Measurements from ENCODE around the gene FAM83C. TPM values are rescaled to one million over a fixed set of nuclear protein-coding genes. Genes with fewer than 3 reads are reported as not detected.

The FAM83C gene
- polyA plus RNA-seq, 2 of the 4 experiments (the other 2 are of a cell fraction): not detected

GRCh38 chr20:35329435-35330139 is 37.4 kb upstream of the FAM83C start:
- TF ChIP-seq RAD21 (conservative IDR thresholded peaks at IDR 0.05 in 1 of 2, IDR thresholded peaks at IDR 0.05 in 1 of 2) (peak; percentile 65 to 79), NFE2L2 (conservative IDR thresholded peaks at IDR 0.05; ENCODE audit: low read length) (no peak), CTCF (IDR thresholded peaks at IDR 0.05) (peak; percentile 84), TP53 (CRISPR knock-in tag; IDR thresholded peaks at IDR 0.05) (no peak), MAX (IDR thresholded peaks at IDR 0.05) (peak; percentile 25; the same call in 1 of the 2 replicates), SMC3 (IDR thresholded peaks at IDR 0.05) (peak; percentile 86), ZSCAN20 (CRISPR knock-in tag; IDR thresholded peaks at IDR 0.05) (no peak), EHMT2 (IDR thresholded peaks at IDR 0.05; ENCODE audit: low read depth) (no peak)
- no peak for FAIRE-seq
- ChIA-PET POLR2A (interaction anchor here (1.2 kb wide), 1 partner anchor 24 kb away, joined by 3 read pairs; no protein-coding TSS in a partner anchor), CTCF (interaction anchor here (0.6 to 6.9 kb wide), 22 partner anchors 8 to 234 kb away, joined by 3 to 144 read pairs (median 4); no protein-coding TSS in a partner anchor)
- WGBS (ENCODE audit: missing lambda C conversion rate): 50% methylated on average over 4 of the region's 4 CpGs
- Histone ChIP-seq H3K4me2 (peak overlapping the region; percentile 8; the same call in 2 of the 3 replicates), H3K9me3 (no peaks in the 10 kb centered on the region), H3K4me1 (peaks cover 47% of the 10 kb centered on the region), H3K4me3 (no peak overlapping the region), H3K27ac (peak overlapping the region; percentile 77 to 82)
- peak; percentile 86 to 91 for ATAC-seq
- DNase-seq (ENCODE audit: low read depth in 1 of 2, low spot score in 1 of 2): peak; percentile 72 to 84

- Histone ChIP-seq H3K27ac (peak overlapping the region; percentile 77 to 82), H3K4me2 (peak overlapping the region; percentile 67; the same call in 2 of the 3 replicates), H3K4me1 (peaks cover 47% of the 10 kb centered on the region), H3K9me3 (no peaks in the 10 kb centered on the region), H3K4me3 (no peak overlapping the region)
- DNase-seq (ENCODE audit: low read depth in 1 of 2, low spot score in 1 of 2) (no peak), ATAC-seq (no peak), FAIRE-seq (no peak)
- ChIA-PET POLR2A (no interaction called here), CTCF (interaction anchor here (0.6 to 6.9 kb wide), 15 partner anchors 7 to 232 kb away, joined by 3 to 144 read pairs (median 9); no protein-coding TSS in a partner anchor)
- no peak for TF ChIP-seq ESRRA (IDR thresholded peaks at IDR 0.05; ENCODE audit: borderline replicate concordance, low read length)
- no peak for TF ChIP-seq MAZ (IDR thresholded peaks at IDR 0.05; ENCODE audit: borderline replicate concordance, low read depth, low read length)
- no peak for TF ChIP-seq MYC (IDR thresholded peaks at IDR 0.05; ENCODE audit: borderline replicate concordance, low read length)
- TF ChIP-seq KDM5A (IDR thresholded peaks at IDR 0.05): no peak
- 93% methylated on average over 4 of the region's 4 CpGs for WGBS (ENCODE audit: missing lambda C conversion rate)
These were observed 36.5 kb upstream of the FAM83C start for GRCh38 chr20:35328689-35329088.

GRCh38 chr20:35328095-35328685 is 36.0 kb upstream of the FAM83C start:
- TF ChIP-seq HEYL (CRISPR knock-in tag; IDR thresholded peaks at IDR 0.05) (no peak), MAZ (IDR thresholded peaks at IDR 0.05; ENCODE audit: borderline replicate concordance, low read depth, low read length) (no peak), CHD4 (IDR thresholded peaks at IDR 0.05; ENCODE audit: borderline replicate concordance) (no peak), CTCF (IDR thresholded peaks at IDR 0.05) (no peak), TP53 (CRISPR knock-in tag; IDR thresholded peaks at IDR 0.05) (no peak), POLR2A (IDR thresholded peaks at IDR 0.05; ENCODE audit: low read length) (no peak), EP300 (IDR thresholded peaks at IDR 0.05) (no peak), ESRRA (IDR thresholded peaks at IDR 0.05; ENCODE audit: borderline replicate concordance, low read length) (no peak), POLR2AphosphoS2 (conservative IDR thresholded peaks at IDR 0.05; ENCODE audit: low read length) (no peak), RFX5 (IDR thresholded peaks at IDR 0.05) (no peak), ATOH8 (CRISPR knock-in tag; IDR thresholded peaks at IDR 0.05; ENCODE audit: low read depth) (no peak), KDM1A (IDR thresholded peaks at IDR 0.05; ENCODE audit: low read depth) (no peak), BCL3 (IDR thresholded peaks at IDR 0.05) (no peak)
- ChIA-PET CTCF (interaction anchor here (1.1 to 6.9 kb wide), 4 partner anchors 16 to 136 kb away, joined by 3 to 144 read pairs (median 20); no protein-coding TSS in a partner anchor), POLR2A (no interaction called here)
- Histone ChIP-seq H3K4me1 (peaks cover 47% of the 10 kb centered on the region), H3K4me3 (no peak overlapping the region), H3K27ac (peak overlapping the region; percentile 77 to 82), H3K9me3 (no peaks in the 10 kb centered on the region), H3K4me2 (peak overlapping the region; percentile 67)
- DNase-seq (ENCODE audit: low read depth in 1 of 2, low spot score in 1 of 2): no peak
- no peak for ATAC-seq
- no peak for FAIRE-seq
- WGBS (ENCODE audit: missing lambda C conversion rate): 89% methylated on average over 3 of the region's 3 CpGs

All from A549 (cell line).